Adipocyte (in vitro differentiated cells): Measurements from ENCODE around the gene TIMM50.

Experiments used
- DNase-seq: peaks from one replicate; pipeline ENCODE4 v3.0.0-alpha.2; 2015; ENCODE audit warnings: low read depth
- H3K27me3 ChIP-seq: replicated peaks from 2 replicates; pipeline ENCODE4 v1.7.0; 2013; ENCODE audit warnings: mild to moderate bottlenecking, low read length, moderate library complexity; ENCODE audit not compliant: control insufficient read depth, insufficient read depth
- H3K36me3 ChIP-seq: 2 replicates; pipeline ENCODE4 v1.7.0; 2013; ENCODE audit warnings: low read length, mild to moderate bottlenecking, moderate library complexity; ENCODE audit not compliant: control insufficient read depth, insufficient read depth, severe bottlenecking
- H3K4me1 ChIP-seq: 2 replicates; pipeline ENCODE4 v1.7.0; 2013; ENCODE audit warnings: mild to moderate bottlenecking, low read length, moderate library complexity; ENCODE audit not compliant: control insufficient read depth, insufficient read depth
- H3K4me3 ChIP-seq: 2 replicates; pipeline ENCODE4 v1.7.0; 2013; ENCODE audit warnings: mild to moderate bottlenecking, low read length, moderate library complexity
- H3K9ac ChIP-seq: 2 replicates; pipeline ENCODE4 v1.7.0; 2013; ENCODE audit warnings: mild to moderate bottlenecking, low read length, moderate library complexity
- H3K9me3 ChIP-seq: 2 replicates; pipeline ENCODE4 v1.7.0; 2013; ENCODE audit warnings: mild to moderate bottlenecking, low read length, moderate library complexity; ENCODE audit not compliant: control insufficient read depth

TIMM50 gene

DNA sequence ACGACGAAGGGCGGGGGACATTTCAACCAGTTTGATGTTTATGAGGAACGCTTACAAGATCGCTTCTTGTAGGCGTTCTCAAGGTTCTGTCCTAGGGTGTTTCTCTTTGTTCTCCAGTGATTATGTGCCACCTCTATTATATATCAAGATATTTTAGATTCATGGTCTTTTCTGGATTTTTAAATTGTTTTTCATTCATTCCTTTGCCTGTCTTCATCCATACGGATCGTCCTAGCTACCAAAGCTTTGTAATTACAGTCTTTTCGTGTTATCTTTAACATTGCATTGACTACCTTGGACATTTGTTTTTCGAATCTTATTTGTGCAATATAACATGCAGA lies 59.7 kb downstream of the TIMM50 start:
- Histone ChIP-seq H3K9ac (peak overlapping the region; percentile 87), H3K4me3 (peak overlapping the region; percentile 86), H3K27me3 (no peaks in the 10 kb centered on the region), H3K9me3 (no peaks in the 10 kb centered on the region), H3K36me3 (no peaks in the 10 kb centered on the region), H3K4me1 (peaks cover 16% of the 10 kb centered on the region)
- DNase-seq, result no peak
